Activated effector memory CD4-positive, alpha-beta T cell treated with Interleukin-2 at 50 U/mL for 16 hours (primary cell): Measurements from ENCODE around the gene RPL29.
A peak's percentile ranks its signal among the peaks of the same experiment; 100 is the strongest.
"Not testable (repeated sequence)": the region's sequence is repeated elsewhere in the genome, so short reads cannot be mapped to it uniquely, and the experiment has no call there.

Source experiments
- DNase-seq: peaks from one replicate; pipeline ENCODE4 v3.0.0-alpha.2; 2020

RPL29 gene

DNA sequence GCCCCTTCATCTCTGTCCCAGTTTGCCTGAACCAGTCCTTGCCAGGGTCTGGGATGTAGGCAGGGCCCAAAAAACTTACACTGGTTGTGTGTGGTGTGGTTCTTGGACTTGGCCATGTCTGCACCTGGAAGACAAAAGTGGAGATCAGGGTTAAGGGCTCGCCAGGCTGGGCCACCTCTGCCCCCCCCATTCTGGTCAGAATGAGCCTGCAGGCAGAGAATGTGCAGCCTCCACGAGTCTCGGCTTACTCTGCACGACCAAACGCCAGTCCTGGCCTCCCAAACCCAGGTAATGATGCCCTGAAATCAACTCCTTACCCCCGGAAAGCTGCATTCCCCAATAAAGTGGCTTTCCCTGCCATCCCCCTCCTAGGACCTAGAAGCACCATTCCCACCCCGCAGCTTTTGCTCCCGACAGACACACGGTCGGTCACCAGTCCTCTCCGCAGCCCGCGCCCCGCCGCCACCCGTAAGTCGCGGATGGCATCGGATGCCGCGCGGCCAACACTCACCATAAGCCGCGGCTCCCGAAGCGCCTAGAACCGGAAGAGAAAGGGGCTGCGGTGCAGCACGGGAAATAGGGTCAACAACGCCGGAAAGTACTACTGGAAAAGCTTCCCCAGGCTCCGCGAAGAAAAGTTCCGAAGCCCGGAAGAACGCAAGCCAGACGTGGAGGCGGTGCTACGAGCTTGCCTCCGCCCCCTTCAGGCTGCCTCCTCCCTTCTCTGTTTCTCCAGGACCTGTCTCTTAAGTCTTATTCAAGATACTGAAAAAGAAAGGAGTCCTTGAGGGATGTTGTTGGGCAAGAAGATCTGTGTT lies at the start of gene RPL29:
TSS of gene RPL29 (minus strand) at position 550 of the 818 bp plus-strand sequence. CDS start at position 116, 434 bp downstream.
- peak; percentile 90 for DNase-seq

DNA sequence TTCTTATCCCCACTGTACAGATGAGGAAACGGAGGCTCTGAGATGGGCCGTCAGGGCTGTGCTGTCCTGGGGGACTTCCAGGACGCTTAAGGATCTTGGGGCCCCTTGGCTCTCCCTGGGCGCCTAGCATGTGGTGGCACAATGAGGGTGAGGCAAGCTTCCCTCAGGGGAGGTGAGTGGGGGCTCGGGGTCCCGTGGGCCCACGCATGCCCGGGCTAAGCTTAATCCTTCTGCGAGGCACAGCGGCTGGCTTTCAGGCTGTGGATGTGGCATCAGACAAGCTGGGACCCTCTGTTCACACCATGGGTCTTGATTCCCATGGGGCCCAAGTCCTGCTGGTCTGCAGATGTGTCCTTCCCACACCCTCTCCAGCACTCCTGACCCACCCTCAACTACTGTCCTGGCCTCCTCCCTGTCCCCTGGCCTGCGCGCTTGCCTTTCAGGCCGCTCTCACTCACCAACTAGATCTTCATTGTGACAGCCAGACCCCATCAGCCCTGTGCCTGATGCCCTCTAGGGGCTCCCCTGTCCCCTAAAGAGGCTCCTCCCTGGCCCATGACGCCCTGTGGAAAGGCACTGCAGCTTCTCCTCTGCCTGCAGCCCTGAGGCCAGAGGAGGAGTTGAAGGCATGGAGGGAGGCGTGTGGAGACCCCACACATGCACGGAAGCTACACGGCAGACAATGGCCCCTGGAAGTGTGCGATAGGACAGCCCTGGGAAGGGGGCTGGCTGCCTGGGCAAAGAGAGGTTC lies 49.3 kb upstream of the RPL29 start:
- no peak for DNase-seq

DNA sequence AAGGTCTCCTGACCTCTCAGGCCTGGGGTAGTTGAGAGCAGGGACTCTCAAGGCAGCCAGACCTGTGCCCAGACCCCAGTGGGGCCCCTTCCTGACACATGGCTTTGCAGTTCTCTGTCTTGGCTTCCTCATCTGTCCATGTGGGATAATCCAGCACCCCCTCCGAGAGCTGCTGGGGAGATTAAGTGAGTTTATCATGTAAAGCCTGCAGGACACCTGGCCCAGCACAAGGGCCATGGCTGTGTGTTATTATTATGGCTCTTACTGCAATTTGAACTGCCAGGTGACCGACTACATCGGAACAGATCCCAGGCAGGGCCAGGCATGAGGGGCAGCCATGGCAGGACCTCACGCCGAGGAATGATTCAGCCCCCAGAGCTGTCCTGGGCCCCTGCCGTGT lies 48.1 kb upstream of the RPL29 start:
- DNase-seq, result no peak

DNA sequence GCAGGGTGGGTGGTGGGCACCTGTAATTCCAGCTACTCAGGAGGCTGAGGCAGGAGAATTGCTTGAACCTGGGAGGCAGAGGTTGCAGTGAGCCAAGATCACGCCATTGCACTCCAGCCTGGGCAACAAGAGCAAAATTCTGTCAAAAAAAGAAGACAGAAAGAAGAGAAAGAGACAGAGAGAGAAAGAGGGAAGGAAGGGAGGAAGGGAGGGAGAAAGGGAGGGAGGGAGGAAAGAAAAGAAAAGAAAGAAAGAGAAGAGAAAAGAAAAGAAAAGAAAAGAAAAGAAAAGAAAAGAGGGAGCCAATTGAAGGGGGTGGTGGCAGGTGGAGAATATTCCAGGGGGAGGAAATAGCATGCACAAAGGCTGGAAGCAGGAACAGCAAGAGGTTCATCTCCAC lies 47.3 kb upstream of the RPL29 start:
- not testable (repeated sequence) for DNase-seq

DNA sequence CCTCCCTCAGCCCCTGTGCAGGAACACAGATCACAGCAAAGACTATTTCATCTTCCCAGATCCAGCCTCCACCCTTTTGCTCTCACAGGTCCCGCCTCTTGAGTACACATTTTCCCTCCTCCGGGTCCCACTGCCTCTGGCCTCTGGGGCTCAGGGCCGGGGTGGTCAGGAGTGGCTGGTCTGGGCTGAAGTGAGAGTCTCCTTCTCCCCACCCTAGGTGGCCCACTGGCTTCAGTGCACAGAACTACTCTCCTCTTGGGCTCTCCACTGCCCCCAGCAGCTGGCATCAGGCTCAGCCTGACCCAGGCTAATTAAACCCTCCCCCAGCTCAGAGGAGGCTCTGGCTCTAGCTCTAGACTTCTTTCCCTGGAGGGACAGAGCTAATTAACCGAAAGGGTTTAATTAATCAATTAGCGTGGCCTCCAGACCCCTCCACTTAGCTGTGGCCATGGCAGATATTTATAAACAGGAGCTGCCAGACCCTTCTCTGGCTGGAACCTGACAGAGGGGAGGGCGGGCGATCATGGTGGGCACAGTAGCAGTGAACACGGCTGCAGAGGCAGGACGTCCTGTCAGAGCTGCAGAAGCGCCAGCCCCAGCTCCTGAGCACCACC lies 45.5 kb upstream of the RPL29 start:
- no peak for DNase-seq

DNA sequence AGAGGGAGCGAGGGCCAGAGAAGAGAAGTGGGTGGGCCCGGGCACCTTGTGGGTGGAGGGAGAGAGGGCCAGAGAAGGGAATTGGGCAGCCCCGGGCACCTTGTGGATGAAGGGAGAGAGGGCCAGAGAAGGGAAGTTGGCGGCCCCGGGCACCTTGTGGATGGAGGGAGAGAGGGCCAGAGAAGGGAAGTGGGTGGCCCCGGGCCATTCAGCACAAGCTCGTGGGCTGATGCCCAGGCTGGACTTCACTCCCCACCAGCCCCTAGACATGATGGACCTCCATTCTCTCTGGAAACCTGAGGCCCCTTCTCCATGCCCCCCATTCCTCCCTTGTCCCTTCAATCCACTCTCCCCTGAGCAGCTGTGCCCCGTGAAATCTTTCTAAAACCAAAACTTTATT lies 44.9 kb upstream of the RPL29 start:
- no peak for DNase-seq

DNA sequence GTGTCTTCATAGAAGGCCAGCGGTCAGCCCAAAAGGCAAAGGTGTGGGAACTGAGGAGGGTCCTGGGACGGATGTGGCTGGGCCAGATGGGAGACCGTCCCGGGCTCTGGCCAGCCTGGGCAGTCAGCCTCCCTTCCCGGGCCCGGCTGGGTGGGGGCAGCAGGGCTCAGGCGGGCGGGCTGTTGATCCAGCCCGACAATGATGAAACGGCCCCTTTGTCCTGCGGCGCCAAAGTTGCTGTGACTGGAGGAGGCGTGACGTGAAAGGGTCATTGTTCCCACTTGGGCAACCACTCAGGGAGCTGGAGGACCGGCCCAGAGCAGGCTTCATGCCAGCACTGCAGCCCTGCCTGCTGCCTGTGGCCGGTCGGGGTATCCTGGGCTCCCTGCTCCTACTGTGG lies 44.2 kb upstream of the RPL29 start:
- DNase-seq, result no peak

DNA sequence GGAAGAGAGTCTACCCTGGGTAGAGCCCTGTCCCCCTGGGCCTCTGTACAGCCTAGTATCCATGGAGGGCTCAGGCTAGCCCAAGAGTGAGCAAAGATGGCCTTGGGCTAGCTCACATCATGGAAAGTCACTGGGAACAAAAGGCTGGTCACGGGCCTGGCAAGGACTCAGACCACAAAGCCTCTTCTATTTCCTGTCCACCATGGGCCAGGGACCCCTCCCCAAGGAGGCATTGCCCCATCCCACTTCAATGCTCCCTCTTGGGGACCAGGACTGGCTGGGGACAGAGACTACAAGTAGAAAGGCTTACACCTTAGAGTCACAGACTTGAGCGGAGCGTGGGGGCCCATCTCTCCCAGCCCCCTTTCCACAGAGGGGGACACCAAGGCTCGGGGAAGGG lies 43.7 kb upstream of the RPL29 start:
- DNase-seq, result no peak

DNA sequence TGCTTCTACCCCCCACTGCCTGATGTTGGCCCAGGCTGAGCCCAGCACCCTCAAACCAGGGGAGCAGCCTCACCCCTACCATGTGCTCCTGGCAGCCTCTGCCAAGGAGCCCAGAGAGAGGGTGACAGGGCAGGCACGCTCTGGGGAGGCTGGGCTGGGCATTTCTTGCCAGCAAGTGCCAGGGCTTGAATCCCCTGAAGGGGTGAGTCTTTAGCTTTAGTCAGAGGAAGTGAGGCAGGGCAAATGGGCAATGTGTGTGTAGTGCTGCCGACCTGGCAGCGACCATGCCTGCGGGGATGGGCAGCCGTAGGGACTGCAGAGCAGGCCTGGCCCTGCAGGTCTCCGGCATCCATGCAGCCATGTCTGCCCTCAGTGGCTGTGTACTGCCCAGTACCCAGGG lies 42.5 kb upstream of the RPL29 start:
- no peak for DNase-seq

DNA sequence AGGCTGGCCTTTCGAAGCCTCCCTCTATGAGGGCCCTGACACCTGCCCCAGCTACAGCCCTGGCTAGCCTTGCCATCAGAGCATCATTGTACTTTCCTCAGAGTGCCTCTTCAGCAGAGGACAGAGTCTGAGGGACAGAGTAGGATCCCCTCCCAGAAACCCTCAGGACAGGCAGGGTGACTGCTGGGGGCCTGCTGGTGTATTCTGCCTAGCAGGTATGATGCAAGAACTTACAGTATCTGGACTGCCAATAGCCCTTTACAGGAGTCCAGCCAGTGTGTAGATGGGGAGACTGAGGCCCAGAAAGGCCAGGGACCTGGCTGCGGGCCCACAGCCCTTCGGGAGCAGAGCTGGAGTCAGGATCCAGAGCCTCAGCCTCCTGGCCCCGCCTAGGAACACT lies 41.6 kb upstream of the RPL29 start:
- no peak for DNase-seq

DNA sequence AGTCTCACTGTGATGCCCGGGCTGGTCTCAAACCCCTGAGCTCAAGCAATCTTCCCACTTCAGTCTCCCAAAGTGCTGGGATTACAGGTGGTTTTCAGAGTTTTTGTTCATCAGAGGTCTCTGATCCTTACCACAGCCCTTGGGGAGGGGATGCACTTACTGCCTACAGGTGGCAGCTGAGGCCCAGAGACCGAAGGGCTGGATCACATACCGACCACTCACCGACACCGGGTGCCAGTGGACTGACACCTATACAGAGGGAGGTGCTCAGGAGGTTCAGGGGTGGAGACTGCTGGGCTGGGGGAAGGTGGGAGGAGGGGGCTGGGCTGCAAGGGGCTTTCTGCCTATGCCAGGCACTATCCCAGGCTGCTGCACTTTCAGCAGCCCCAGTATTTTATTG lies 41.1 kb upstream of the RPL29 start:
- no peak for DNase-seq

DNA sequence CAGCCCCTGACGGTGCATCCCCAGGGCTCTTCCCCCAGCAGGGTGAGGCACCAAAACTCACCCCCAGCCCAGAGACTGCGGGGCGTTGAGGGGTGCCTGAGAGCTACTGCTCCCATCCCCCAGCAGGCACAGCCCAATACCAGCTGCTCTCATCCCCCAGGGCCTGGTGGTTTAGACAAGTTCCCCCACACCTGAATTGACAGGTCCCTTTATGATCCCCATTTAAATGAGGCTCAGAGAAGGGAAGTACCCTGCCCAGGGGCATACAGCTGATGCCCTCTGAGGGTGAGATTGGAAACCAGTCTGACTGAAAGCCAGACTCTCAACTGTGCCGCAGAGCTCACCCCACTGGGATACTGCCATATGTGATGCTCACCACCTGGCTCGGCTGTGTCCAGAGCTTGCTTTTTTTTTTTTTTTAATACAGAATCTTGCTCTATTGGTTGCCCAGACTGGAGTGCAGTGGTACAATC lies 40.6 kb upstream of the RPL29 start:
- no peak for DNase-seq

DNA sequence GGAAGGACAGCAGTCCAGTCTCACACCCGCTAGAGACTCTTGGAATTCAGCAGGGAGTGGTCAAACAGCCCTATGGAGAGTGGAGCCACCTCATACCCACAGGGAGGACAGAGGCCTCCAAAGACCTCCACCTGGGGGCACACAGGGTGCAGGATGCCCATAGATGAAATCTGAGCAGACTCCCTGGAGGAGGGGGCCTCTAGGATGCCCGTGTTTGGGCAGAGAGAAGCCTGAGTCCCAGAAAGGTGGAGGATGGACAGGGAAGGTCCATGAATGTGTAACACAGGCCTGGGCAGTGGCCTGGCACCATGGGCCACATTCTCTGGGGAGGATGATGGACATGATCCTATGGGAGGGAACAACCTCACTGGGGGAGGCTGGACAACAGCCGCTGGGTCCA lies 39.0 kb upstream of the RPL29 start:
- DNase-seq, result no peak

DNA sequence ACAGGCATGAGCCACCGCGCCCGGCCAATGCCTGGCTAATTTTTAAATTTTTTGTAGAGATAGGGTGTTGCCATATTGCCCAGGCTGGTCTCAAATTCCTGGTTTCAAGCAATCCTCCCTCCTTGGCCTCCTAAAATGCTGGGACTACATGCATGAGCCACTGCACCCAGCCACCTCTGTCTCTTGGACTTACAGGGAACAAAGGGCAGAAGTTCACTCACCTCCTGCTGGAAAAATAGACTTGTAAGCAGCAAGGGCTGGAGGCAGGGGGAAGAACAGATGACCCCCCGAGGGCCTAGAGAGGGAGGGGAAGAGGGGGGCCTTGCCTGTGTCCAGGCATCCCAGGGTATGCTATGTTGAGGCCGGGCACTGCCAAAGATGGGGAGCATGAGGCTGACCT lies 38.5 kb upstream of the RPL29 start:
- no peak for DNase-seq

DNA sequence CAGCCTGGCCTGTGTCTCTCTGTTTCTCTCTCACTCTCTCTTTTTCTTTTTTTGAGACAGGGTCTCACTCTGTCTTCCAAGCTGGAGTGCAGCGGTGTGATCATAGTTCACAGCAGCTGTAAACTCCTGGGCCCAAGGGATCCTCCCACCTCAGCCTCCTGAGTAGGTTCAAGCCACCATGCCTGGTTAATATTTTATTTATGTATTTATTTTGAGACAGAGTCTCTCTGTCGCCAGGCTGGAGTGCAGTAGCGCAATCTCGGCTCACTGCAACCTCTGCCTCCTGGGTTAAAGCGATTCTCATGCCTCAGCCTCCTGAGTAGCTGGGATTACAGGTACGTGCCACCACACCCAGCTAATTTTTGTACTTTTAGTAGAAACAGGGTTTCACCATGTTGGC lies 38.1 kb upstream of the RPL29 start:
- not testable (repeated sequence) for DNase-seq

DNA sequence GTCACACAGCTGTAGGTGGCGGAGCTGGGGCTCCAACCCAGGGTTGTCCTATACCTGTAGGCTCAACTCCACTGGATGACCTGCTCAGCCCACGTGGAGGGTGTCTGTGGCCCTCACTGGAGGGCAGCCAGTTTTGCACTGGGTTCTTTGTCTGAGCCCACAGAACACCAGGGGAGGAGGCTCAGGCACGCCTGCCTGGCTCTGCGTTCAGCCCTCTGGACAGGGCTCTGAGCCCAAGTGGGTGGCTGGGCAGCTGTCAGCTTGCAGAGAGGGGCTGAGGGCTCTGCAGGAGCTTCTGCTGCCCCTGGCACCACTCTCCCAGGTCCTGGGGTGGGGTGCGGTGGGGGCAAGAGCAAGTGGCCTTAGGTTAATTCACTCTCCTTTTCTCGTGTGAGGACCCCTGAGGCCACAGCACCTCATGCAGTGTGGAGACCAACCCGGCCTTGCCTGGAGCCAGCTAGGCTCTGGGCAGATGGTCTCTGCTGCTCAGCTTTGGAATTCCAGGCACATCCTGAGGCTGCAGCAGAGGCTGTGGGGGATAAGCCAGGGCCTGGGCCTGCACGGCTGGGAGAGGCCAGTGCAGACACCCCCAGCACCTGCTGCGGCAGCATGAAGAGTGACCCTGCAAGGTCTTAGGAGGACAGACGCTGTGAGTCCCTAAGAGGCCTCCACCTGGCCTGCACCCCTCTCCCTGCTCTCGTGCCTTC lies 37.2 kb upstream of the RPL29 start:
- DNase-seq, result no peak

DNA sequence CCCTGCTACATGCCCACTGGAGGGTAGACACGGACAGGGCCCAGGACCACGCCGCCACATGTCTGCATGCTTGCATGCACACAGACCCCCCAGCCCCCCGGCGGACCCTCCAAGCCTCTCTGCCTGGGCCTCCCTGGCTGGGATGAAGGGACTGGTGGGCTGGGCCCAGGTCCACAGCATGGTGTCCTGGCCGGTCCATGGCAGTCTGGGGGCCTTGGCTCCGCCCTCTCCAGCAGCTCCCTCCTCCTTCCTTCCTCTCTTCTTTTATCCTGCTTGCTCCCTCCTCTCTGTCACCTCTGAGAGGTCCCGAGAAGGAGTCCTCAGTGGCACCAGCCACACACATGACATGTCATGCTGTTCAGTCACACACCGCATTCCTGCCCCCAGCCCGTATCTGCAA lies 36.2 kb upstream of the RPL29 start:
- DNase-seq, result no peak

DNA sequence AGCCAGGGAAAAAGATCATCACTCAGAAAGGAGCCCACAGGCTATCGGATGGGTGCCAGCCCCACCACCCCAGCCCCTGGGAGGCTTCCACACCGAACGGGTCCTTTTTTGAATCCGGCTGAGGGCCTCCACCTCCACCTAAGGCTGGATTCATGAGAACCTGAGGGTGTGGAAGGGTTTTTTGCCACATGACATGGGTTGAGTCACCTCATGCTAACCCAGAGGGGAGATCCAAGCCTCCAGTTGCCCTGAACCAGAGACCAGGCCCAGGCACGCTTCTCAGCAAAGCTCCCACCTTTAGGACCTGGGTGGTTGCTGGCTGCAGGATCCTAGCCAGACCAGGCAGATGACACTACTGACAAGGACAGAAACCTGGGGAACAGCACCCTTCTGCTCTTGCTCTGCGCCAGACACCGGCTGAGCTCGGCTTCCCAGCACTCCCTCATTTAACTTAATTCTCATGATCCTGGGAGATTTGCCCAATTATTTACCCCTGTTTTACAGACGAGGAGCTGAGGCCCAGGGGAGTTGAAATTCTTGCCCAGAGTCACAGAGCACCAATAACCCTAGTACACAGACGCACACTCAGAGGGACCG lies 35.1 kb upstream of the RPL29 start:
- no peak for DNase-seq

DNA sequence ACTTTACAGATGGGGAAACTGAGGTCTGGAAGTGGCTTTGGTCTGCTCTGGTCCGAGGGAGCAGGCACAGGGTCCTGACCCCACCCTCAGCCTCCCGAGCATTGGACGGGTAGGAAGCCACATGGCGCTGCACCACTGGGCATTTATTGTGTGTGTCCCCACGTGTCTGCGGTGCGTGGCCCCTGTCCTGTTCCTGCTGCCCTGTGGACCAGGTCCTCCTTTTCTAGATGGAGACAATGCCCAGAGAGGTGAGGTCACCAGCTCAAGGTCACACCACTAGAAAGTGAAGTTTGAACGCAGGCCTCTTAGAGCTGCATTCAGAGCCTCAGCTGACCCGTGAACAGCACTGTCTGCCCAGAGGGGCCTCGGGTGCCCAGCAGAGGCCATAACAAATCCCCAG lies 33.8 kb upstream of the RPL29 start:
- DNase-seq, result no peak

DNA sequence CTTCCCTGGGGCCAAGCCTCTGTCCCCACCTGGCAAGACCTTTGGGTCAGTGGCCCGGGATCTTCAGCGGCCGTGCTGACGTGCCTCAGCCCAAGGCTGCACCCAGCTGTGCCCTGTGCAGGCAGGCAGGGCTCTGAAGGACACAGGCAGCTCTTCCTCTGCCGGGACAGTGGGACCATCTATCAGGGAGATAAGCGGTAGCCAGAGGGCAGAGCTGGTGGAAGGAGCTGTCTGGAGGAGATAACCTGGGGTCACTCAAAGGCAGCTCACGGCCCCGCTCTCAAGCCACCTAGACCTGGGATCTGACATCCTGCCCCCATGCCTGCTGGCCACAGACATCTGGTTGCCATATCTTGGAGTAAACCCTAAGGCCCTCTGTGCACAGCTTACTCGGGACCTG lies 33.4 kb upstream of the RPL29 start:
- no peak for DNase-seq

DNA sequence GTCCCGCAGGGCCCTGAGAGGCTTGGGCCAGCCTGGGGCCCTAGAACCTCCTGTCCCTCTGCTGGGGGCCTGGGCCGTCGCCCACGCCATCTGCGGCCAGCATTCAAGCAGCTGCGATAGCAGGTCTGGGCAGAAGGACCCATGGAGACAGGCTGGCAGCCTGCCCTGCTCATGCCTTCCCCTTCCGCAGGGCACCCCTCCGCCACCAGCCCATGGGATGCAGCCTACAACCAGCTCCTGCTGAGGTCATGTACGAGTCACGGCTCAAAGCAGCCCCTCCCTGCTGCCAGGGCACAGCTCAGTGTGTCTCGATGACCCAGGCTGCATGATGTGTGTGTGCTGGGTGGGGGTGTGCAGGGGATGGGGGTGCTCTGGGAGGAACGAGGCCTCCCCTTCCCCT lies 32.9 kb upstream of the RPL29 start:
- no peak for DNase-seq

DNA sequence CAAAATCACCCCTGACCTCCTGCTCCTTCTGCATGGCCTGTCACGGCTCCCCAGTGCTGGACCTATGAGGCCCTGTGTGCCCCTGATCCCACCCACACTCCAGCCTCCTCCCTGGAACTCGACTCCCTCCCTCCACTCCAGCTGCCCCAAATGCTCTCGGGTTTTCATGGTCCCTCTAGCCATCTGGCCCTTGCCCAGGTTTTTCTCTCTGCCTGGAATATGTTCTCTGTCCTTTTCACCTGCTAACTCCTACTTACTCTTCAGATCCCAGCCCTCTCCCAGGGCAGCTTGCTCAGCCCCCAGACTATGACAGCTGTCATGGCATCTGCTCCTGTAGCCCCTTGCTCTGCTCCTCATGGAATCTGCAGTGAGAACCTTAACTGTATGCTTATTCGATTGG lies 30.3 kb upstream of the RPL29 start:
- no peak for DNase-seq

DNA sequence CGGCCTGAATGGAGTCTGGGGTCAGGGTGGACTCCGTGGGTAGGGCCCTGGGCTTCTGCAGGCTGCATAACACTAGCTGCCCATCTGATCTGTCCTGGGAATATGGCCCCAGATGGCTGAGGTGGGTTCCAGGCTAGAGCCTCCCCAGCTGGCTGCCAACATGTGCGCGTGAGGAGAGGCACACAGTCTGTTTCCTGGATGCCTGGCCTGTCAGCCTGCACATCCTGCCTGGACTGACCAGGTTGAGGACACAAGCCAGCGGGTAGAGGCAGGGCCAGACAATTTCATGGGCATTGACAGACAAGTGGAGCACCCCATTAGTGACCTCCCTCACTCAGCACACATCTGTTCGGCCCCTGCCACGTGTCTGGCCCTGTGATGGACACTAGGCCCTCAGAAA lies 29.8 kb upstream of the RPL29 start:
- no peak for DNase-seq
